ENCODE measurements around the gene DENND6A.
"Not testable (repeated sequence)": the region's sequence is repeated elsewhere in the genome, so short reads cannot be mapped to it uniquely, and the experiment has no call there.

The DENND6A gene

GRCh38 chr3:57691411-57692132 lies 1.3 kb downstream of the DENND6A start:
- no peak for DNase-seq

- no peak for DNase-seq
Measured at GRCh38 chr3:57689367-57690053, 3.4 kb downstream of the DENND6A start.

DNA sequence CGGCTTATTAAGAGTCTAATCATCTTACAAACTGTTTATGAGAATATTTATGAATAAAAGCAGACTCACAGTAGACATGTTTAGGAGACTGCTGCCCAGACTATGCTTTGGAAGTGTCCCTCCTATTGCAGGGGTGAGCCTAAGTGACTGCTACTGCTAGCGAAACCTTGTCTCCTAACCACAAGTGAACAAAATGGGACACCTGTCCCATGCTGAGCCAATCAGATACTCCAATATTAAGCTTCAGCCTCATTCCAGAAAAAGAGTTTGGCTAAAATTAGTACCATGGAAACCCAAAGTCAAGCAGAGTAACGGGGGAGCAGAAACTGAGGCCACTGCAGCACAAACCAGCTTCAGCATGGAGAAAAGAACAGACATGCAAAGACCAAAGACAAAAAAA lies 4.6 kb downstream of the DENND6A start:
- DNase-seq = no peak

DNA sequence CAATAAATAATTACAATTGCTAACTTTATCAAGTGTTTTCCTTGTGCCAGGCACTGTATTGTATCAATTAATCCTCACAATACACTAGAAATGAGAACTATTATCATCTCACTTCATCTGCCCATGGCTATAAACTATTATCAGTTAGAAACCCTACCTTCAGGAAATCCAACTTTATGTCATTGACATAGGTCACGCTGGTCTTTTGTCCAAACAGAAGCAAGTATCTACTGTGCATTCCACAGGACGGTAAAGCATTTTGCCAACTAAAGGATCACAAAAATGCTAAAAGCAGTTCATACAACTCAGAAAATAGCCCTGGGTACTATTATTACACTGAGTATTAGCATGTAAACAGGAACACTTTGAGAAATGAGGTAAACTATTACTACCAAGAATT lies 9.6 kb downstream of the DENND6A start:
- no peak for DNase-seq

DNA sequence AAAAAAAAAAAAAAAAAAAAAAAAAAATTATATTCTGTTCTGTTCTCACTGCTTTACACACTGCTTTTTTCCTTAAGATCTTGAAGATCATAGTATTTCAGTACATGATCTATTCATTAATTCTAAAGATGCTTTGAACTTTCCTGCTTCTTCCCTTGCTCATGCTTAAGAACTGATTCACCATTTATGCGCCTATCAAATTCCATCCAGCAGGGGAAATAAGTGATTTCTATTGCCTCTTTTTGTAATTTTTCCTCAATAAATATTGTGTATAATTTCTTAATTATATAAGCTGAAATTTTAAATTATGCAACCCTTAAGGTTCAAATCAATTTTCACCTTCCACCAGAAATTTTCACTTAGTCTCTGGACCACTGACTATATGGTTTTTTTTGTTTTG lies 10.6 kb downstream of the DENND6A start:
- no peak for DNase-seq

DNA sequence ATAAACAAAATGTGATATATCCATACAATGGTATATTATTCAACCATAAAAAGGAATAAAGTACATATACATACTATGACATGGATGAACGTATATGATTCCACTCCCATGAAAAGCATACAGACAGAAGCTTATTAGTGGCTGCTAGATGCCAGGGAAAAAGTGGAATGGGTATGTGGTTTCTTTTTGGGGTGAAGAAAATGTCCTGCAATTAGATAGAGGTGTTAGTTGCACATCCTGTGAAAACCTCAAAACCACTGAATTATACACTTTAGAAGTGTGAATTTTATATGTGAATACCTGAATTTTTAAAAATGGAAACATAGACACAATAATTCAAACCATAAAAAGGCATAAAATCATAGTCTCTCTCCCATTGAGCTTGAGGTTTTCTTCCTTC lies 11.2 kb downstream of the DENND6A start:
- no peak for DNase-seq

- DNase-seq = no peak
Measured at GRCh38 chr3:57680046-57680445, 12.8 kb downstream of the DENND6A start.

- no peak for DNase-seq
Measured at GRCh38 chr3:57675530-57675929, 17.3 kb downstream of the DENND6A start.

- no peak for DNase-seq
Measured at GRCh38 chr3:57673156-57673555, 19.7 kb downstream of the DENND6A start.

DNA sequence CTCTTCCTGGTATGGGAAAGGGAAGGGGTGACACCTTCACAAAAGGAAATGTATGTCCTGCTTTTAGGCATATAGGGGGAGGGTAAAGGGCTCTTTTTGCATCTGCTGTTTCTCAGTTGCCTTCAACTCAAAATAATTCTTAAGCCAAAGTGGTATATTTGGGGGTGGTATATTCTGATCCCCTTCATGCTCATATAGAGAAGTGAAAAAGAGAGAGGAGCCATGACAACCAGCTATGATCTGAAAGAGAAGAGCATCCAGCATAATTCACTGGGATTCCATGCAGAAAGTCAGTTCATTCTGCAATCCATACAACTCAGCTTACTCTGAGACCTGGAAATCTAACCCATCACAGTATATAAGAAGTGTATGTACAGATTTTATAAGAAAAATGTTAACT lies 22.3 kb downstream of the DENND6A start:
- DNase-seq = no peak

DNA sequence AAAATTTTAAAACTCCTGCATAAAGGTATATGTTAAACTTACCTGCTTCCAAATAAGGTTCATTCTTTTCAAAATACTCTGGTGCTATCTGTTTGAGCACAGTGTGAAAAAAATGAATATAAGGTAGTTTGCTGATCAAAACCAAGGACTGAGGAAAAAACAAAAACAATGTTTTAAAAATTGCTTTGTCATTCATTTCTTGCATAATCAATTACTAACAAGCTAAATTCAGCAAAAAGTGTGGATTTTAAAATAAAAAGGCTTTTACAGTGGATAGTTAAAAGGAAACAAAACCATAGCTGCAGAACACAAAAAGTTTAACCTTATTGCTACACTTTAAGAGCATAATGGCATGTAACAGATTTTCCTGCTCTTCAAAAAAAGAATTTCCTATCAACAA lies 31.5 kb downstream of the DENND6A start:
- no peak for DNase-seq

- DNase-seq = no peak
Measured at GRCh38 chr3:57659806-57660439, 33.0 kb downstream of the DENND6A start.

- DNase-seq = no peak
Measured at GRCh38 chr3:57659004-57659673, 33.7 kb downstream of the DENND6A start.

- no peak for DNase-seq
Measured at GRCh38 chr3:57658536-57658935, 34.3 kb downstream of the DENND6A start.

GRCh38 chr3:57655727-57656126 lies 37.1 kb downstream of the DENND6A start:
- DNase-seq = no peak

DNA sequence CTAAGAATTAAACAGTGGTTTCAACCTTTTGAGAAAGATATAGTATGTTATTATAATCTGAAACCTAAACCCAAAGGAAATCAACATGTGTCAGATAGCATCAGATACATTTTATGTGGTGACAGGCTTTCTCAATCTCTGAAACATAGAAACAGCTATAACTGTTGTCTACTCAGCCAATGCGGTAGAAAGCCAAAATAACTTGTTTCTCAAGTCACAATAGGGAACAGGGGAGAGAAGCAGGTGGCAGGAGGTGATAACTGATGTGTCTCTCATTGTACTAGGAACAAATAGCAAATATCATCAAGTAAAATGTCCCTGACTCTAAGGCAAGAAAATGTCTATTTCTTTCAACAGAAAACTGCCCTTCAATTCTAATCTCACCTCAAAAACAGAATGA lies 38.6 kb downstream of the DENND6A start:
- DNase-seq = no peak

GRCh38 chr3:57652203-57652602 lies 40.7 kb downstream of the DENND6A start:
- no peak for DNase-seq

DNA sequence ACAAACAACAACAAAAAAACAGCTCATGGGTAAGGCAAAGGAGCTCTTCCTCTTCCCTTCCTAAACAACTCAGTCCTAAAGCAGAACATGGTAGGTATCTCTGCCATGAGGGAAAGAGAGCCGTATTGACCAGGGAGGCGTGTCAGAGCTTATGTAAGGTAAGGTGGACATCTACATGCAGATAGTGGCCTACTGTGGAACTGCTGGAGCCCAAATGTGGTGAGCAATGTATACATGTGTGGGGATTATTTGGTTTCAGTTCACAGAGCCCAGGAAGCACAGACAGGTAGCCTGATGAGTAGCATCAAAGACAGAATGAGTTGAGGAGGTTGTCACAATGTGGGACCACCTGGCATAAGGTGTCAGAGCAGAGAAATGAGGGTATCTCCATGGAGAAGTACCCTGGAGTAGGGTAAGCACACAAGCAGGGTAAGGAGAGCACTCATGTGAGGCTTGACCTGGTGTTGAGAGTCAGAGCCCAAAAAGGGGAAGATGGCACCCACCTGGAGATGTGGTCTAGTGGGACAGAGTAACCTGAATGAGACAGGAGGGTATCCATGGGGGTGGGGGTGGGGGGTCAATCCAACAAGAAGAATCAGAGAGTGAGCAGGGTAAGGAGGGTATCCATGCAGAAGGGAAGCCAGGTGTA lies 45.5 kb downstream of the DENND6A start:
- DNase-seq = no peak

GRCh38 chr3:57646723-57647122 lies 46.2 kb downstream of the DENND6A start:
- no peak for DNase-seq

DNA sequence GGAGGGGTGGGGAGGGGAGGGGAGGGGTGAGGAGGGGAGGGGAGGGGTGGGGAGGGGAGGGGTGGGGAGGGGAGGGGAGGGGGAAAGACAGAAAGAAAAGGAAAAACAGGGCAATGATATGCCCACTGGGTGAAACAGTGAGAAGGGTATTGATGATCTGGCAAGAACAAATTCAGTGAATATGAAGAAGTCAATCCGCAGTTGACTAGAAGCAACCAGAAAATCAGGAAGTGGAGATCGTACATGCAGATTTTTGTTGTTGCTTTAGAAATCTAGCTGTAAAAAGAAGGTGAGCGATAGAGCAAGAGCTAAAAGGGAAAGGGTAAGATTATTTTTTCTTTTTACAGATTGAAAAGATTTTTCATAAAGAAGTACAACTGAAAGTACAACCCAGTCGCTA lies 48.1 kb downstream of the DENND6A start:
- no peak for DNase-seq

GRCh38 chr3:57637391-57637790 lies 55.5 kb downstream of the DENND6A start:
- no peak for DNase-seq

- DNase-seq = not testable (repeated sequence)
Measured at GRCh38 chr3:57634259-57634658, 58.6 kb downstream of the DENND6A start.

- no peak for DNase-seq
Measured at GRCh38 chr3:57627976-57628375, 64.9 kb downstream of the DENND6A start.

All from NCI-H1436 treated with DMSO at 0.1 percent for 48 hours (cell line).